Neural crest cell (in vitro differentiated cells): ENCODE measurements around the gene KRTAP13-3. TPM values are rescaled to one million over a fixed set of nuclear protein-coding genes. Genes with fewer than 3 reads are reported as not detected.

ENCODE experiments used
- DNase-seq: peaks from one replicate; pipeline ENCODE4 v3.0.0; 2021; ENCODE audit warnings: low read depth, mixed read lengths, low spot score
- H3K27ac Mint-ChIP-seq: one replicate; pipeline ENCODE4 v1.8.0; 2021; ENCODE audit warnings: mild to moderate bottlenecking, mixed read lengths; ENCODE audit not compliant: unreplicated experiment
- H3K27me3 Mint-ChIP-seq: 2 replicates; pipeline ENCODE4 v1.8.0; 2021; ENCODE audit warnings: low read depth, mild to moderate bottlenecking, mixed read lengths
- H3K36me3 Mint-ChIP-seq: 2 replicates; pipeline ENCODE4 v1.8.0; 2021; ENCODE audit warnings: low read depth, mild to moderate bottlenecking, mixed read lengths
- H3K4me1 Mint-ChIP-seq: 2 replicates; pipeline ENCODE4 v1.8.0; 2021; ENCODE audit warnings: mixed read lengths
- H3K4me3 Mint-ChIP-seq: one replicate; pipeline ENCODE4 v1.8.0; 2021; ENCODE audit warnings: mild to moderate bottlenecking, mixed read lengths
- H3K9me3 Mint-ChIP-seq: 2 replicates; pipeline ENCODE4 v1.8.0; 2021; ENCODE audit warnings: mixed read lengths
- long read RNA-seq: library from polyadenylated mRNA; unstranded; transcript quantifications from one replicate; pipeline ENCODE4 v2.0.0, GENCODE V29; 2020
- total RNA-seq: library from RNA; stranded (reverse); gene quantifications from 2 replicates; pipeline ENCODE4 v1.2.1, GENCODE V29; 2021
- TF ChIP-seq, protein P1 (sequence below): fragments of 200-600 bp; sonication (generic); conservative IDR thresholded peaks from 2 replicates; pipeline ENCODE4 v1.5.0; 2021; ENCODE audit warnings: antibody characterized with exemption, mild to moderate bottlenecking

KRTAP13-3 gene, protein sequence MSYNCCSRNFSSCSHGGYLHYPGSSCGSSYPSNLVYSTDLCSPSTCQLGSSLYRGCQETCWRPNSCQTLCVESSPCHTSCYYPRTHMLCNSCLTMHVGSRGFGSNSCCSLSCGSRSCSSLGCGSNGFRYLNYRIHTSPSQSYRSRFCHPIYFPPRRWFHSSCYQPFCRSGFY
- not detected in 2 replicates for total RNA-seq
- long read RNA-seq: 0 reads

DNA sequence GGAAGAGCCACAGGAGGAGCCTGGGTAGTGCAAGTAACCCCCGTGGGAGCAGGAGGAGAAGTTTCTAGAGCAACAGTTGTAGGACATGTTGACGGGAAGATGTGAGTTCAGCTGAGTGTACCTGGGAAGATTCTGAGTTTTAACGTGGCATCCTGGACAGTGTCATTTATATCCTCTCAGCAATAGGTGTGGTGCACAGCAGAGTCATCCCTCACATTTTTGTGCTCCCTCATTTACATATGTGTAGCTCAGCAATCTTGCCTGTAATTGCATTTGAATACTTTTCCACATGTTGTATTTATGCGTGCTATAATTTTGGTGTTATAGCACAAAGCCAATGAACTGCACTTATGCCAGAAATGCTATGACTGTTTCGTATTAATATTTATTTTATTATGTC lies at the start of gene KRTAP13-3:
KRTAP13-3 (minus strand) TSS at position 101 of the 400 bp plus-strand sequence; CDS start at position 87, 14 bp downstream.
- TF ChIP-seq, protein P1, sequence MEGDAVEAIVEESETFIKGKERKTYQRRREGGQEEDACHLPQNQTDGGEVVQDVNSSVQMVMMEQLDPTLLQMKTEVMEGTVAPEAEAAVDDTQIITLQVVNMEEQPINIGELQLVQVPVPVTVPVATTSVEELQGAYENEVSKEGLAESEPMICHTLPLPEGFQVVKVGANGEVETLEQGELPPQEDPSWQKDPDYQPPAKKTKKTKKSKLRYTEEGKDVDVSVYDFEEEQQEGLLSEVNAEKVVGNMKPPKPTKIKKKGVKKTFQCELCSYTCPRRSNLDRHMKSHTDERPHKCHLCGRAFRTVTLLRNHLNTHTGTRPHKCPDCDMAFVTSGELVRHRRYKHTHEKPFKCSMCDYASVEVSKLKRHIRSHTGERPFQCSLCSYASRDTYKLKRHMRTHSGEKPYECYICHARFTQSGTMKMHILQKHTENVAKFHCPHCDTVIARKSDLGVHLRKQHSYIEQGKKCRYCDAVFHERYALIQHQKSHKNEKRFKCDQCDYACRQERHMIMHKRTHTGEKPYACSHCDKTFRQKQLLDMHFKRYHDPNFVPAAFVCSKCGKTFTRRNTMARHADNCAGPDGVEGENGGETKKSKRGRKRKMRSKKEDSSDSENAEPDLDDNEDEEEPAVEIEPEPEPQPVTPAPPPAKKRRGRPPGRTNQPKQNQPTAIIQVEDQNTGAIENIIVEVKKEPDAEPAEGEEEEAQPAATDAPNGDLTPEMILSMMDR: no peak
- Mint-ChIP-seq H3K27ac (no peak within 1 kb of the TSS), H3K4me1 (peaks cover 4% of the 10 kb centered on the region)

DNA sequence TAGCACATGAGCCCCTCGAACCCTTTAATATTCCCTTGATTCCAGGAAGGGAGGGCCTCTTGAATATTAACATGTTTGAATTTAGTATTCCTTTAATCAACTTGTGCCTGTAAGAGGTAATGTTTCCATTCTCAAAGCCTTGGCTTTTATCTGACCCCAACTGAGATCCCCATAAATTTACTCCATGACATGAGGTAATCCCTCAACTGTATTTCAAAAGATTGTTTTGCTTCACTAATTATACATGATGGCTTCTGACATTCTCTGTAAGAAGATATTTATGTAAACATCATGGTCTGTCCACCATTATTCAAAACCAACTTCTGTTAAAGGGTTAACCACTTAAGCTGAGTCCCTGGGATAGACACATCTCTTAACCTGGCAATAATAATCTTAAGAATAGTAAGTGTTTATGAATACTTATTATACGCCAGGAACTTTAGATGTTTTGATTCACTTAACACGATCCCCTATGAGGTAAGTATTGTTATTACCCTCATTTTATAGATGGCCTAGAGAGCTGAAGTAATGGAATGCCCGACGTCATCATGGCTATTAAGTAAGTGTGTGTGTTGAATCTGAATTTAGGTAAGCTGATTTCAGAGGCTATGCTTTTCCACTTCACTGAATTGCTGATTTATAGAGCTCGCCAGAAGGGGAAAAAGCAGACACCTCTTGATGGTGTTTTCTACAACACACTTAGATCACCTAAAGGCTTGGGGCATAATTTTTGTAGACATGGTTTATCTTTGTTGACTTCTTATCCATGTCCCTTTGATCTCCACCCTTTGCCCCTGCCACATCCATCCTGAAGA lies 43.4 kb upstream of the KRTAP13-3 start:
- TF ChIP-seq, protein P1: no peak
- H3K36me3 Mint-ChIP-seq: no peaks in the 10 kb centered on the region
- H3K27ac Mint-ChIP-seq: no peak overlapping the region
- H3K4me1 Mint-ChIP-seq: peaks cover 11% of the 10 kb centered on the region
- H3K4me3 Mint-ChIP-seq: no peak overlapping the region
- no peaks in the 10 kb centered on the region for H3K9me3 Mint-ChIP-seq
- DNase-seq: no peak
- H3K27me3 Mint-ChIP-seq: peaks cover 5% of the 10 kb centered on the region

More for the DNA sequence above, at the start of gene KRTAP13-3:
- no peak for DNase-seq
- H3K27me3 Mint-ChIP-seq: peaks cover 7% of the 10 kb centered on the region
- H3K36me3 Mint-ChIP-seq: no peaks in the 10 kb centered on the region
- peaks cover 2% of the 10 kb centered on the region for H3K9me3 Mint-ChIP-seq
- H3K4me3 Mint-ChIP-seq: no peak within 1 kb of the TSS

DNA sequence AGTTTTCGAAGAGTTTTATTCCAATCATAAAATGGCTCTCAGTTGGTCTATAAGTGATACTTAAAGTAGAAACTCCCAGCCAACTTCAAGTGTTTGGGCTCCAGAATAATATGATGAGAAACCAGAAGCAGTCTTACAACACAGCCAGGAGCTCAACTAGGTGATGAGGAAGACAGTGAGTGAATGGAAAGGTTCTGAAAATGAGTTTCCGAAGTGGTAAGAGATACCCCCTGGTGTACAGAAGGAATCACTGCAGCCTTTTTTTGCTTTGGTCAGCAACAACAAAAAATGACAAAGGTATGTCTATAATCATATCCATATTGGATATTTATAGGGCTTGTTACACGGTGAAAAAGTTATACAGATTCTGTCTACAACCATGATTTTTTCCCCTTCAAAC lies 38.0 kb upstream of the KRTAP13-3 start:
- Mint-ChIP-seq H3K27ac (no peak overlapping the region), H3K27me3 (no peaks in the 10 kb centered on the region), H3K4me3 (no peak overlapping the region), H3K36me3 (no peaks in the 10 kb centered on the region), H3K4me1 (peaks cover 8% of the 10 kb centered on the region), H3K9me3 (no peaks in the 10 kb centered on the region)
- DNase-seq: no peak
- TF ChIP-seq, protein P1: peak; percentile 64

DNA sequence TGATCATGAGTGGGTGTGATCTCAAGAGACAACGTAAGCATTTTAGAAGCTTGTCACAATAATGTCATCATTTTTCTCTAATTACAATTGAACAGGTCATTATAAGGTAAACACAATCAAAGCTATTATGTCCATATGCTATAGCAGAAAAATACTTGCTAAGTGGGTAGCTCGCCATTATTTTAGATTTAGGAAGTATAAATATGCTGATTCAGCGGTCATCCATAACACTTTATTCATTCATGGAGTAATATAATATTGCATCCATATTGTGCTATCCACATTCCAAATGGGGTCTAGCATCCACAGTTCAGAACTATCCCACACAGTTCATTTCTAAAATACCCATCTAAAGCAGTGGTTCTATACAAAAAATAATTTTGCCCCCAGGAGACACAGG lies 22.8 kb upstream of the KRTAP13-3 start:
- H3K9me3 Mint-ChIP-seq: peaks cover 2% of the 10 kb centered on the region
- TF ChIP-seq, protein P1: no peak
- H3K27me3 Mint-ChIP-seq: no peaks in the 10 kb centered on the region
- no peaks in the 10 kb centered on the region for H3K4me1 Mint-ChIP-seq
- DNase-seq: no peak
- H3K27ac Mint-ChIP-seq: no peak overlapping the region
- H3K36me3 Mint-ChIP-seq: no peaks in the 10 kb centered on the region
- no peak overlapping the region for H3K4me3 Mint-ChIP-seq

DNA sequence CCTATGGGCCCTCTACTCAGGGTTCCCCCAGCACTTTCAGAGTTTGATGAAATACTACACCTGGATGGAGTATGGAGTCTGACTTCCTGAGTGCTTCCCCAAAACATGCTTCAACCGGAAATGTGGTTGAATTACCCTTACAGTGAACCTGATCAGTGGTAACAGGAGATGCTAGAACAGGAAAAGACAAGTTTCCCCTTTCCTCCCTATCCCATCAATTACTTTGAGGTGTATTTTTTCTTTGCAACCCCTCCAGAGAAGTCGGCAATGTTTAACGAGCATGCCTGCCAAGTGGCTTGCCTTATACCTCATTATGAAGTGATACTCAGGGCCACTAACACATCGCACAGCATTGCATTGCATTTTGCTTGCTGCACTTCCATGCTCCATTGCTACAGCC lies 21.3 kb upstream of the KRTAP13-3 start:
- peaks cover 2% of the 10 kb centered on the region for H3K9me3 Mint-ChIP-seq
- H3K4me1 Mint-ChIP-seq: no peaks in the 10 kb centered on the region
- no peaks in the 10 kb centered on the region for H3K27me3 Mint-ChIP-seq
- TF ChIP-seq, protein P1: no peak
- no peak for DNase-seq
- H3K4me3 Mint-ChIP-seq: no peak overlapping the region
- no peaks in the 10 kb centered on the region for H3K36me3 Mint-ChIP-seq
- no peak overlapping the region for H3K27ac Mint-ChIP-seq
